GM12878 (cell line): Measurements from ENCODE around the gene GYPC. TPM values are rescaled to one million over a fixed set of nuclear protein-coding genes. Genes with fewer than 3 reads are reported as not detected.

Experiments
- ATAC-seq: fragments of 200-7000 bp; cut with Tn5 transposase; 3 replicates; pipeline ENCODE4 v1.9.1; 2020; ENCODE audit warnings: mild to moderate bottlenecking, moderate library complexity
- BruUV-seq: library from RNA; stranded (reverse); fragments of 400-500 nt; replicated peaks from 2 replicates; lab custom pipeline; 2021; lab: Mats Ljungman, UMichigan
- CTCF ChIA-PET: fragments of 300-600 bp; sonication (Branson Sonifier 250); formaldehyde crosslinking; extraction: SDS; loops from one replicate; lab custom pipeline; 2021; ENCODE audit warnings: inconsistent platforms; lab: Yijun Ruan, JAX
- POLR2A ChIA-PET: fragments of 350-600 bp; formaldehyde crosslinking; extraction: SDS; loops from one replicate; lab custom pipeline; 2021; ENCODE audit warnings: inconsistent platforms; lab: Charles Lee
- RAD21 ChIA-PET: fragments of 300-600 bp; sonication (Branson Sonifier 250); formaldehyde crosslinking; loops from one replicate; lab custom pipeline; 2023; ENCODE audit warnings: antibody characterized with exemption; ENCODE audit not compliant: unreplicated experiment; lab: Charles Lee
- SMC1A ChIA-PET: fragments of 300-600 bp; sonication (Branson Sonifier 250); formaldehyde crosslinking; loops from one replicate; lab custom pipeline; 2023; ENCODE audit not compliant: unreplicated experiment, uncharacterized antibody; lab: Charles Lee
- DNase-seq: peaks from one replicate; pipeline ENCODE4 v3.0.0-alpha.2; 2011; ENCODE audit warnings: low read depth, low spot score
- FAIRE-seq: peaks from 3 replicates; lab custom pipeline; 2011; peaks lifted over from hg19 to GRCh38; lab: Jason Lieb, UNC
- H2AFZ ChIP-seq: 2 replicates; pipeline ENCODE4 v1.6.0; 2011; ENCODE audit warnings: low read depth, low read length, control low read depth; ENCODE audit not compliant: control insufficient read depth
- H3K27ac ChIP-seq: 2 replicates; pipeline ENCODE4 v1.5.1; 2011; ENCODE audit warnings: control low read depth; ENCODE audit not compliant: control insufficient read depth, insufficient read depth
- H3K27me3 ChIP-seq, 2 experiments: replicated peaks in 1 of 2; 2 replicates each; pipeline versions ENCODE4 v1.6.0 to v1.6.1; 2011; ENCODE audit warnings: low read length in 1 of 2; ENCODE audit not compliant: control insufficient read depth in 2 of 2, insufficient read depth in 2 of 2
- H3K36me3 ChIP-seq, 2 experiments: 2 replicates each; pipeline ENCODE4 v1.5.1; 2011; ENCODE audit warnings: low read length in 1 of 2; ENCODE audit not compliant: control insufficient read depth in 2 of 2, insufficient read depth in 2 of 2
- H3K4me1 ChIP-seq: 2 replicates; pipeline ENCODE4 v1.6.1; 2011; ENCODE audit warnings: mild to moderate bottlenecking, low read length, moderate library complexity, mixed read lengths; ENCODE audit not compliant: control insufficient read depth, insufficient read depth
- H3K4me2 ChIP-seq: 2 replicates; pipeline ENCODE4 v1.6.0; 2011; ENCODE audit warnings: control low read depth; ENCODE audit not compliant: control insufficient read depth, insufficient read depth
- H3K4me3 ChIP-seq: fragments of 200-600 bp; sonication (generic); 2 replicates; pipeline ENCODE4 v1.5.1; 2016
- H3K79me2 ChIP-seq: 2 replicates; pipeline ENCODE4 v1.6.0; 2011; ENCODE audit warnings: low read length; ENCODE audit not compliant: control insufficient read depth, insufficient read depth
- H3K9ac ChIP-seq: 2 replicates; pipeline ENCODE4 v1.8.0; 2011; ENCODE audit warnings: low read length, control low read depth, mixed read lengths; ENCODE audit not compliant: control insufficient read depth, insufficient read depth
- H3K9me3 ChIP-seq: replicated peaks from 3 replicates; pipeline ENCODE4 v1.5.1; 2011; ENCODE audit warnings: mild to moderate bottlenecking, low read length; ENCODE audit not compliant: control insufficient read depth, insufficient read depth
- H4K20me1 ChIP-seq: 2 replicates; pipeline ENCODE4 v1.6.0; 2011; ENCODE audit not compliant: control insufficient read depth, insufficient read depth
- CREB1 ChIP-seq: IDR thresholded peaks from 2 replicates; pipeline ENCODE4 v1.6.1; 2012; ENCODE audit warnings: low read depth, mild to moderate bottlenecking, inconsistent platforms
- EZH2 ChIP-seq: IDR thresholded peaks from 2 replicates; pipeline ENCODE4 v1.6.1; 2012; ENCODE audit warnings: low read depth, mild to moderate bottlenecking, control low read depth, inconsistent platforms, low read length, borderline replicate concordance; ENCODE audit not compliant: control insufficient read depth
- HDGF ChIP-seq: fragments of 450-650 bp; IDR thresholded peaks from 2 replicates; pipeline ENCODE4 v1.6.1; 2016; ENCODE audit warnings: antibody characterized with exemption
- JUNB ChIP-seq: IDR thresholded peaks from 2 replicates; pipeline ENCODE4 v1.6.1; 2016; ENCODE audit warnings: antibody characterized with exemption, mild to moderate bottlenecking
- MAX ChIP-seq: IDR thresholded peaks from 2 replicates; pipeline ENCODE4 v1.6.1; 2012; ENCODE audit warnings: low read depth, low read length, improper control_type of control experiment
- MYB ChIP-seq: fragments of 150-350 bp; IDR thresholded peaks from 2 replicates; pipeline ENCODE4 v1.6.1; 2014; ENCODE audit warnings: mild to moderate bottlenecking, low read depth, low read length, borderline replicate concordance
- NFXL1 ChIP-seq: fragments of 450-650 bp; IDR thresholded peaks from 2 replicates; pipeline ENCODE4 v1.6.1; 2017; ENCODE audit warnings: antibody characterized with exemption, mild to moderate bottlenecking, borderline replicate concordance
- TCF7 ChIP-seq: IDR thresholded peaks from 2 replicates; pipeline ENCODE4 v1.6.1; 2014; ENCODE audit warnings: antibody characterized with exemption, borderline replicate concordance
- WGBS: methylation state at CpG from one replicate; pipeline ENCODE4 v1.1.6; 2016; ENCODE audit warnings: low lambda C conversion rate; ENCODE audit not compliant: insufficient replicate concordance, insufficient coverage; ENCODE audit errors: missing lambda C conversion rate; 5-methylcytosine and 5-hydroxymethylcytosine counted together
- in situ Hi-C: fragments of 300-500 bp; cut with MboI; formaldehyde crosslinking; loops from 9 replicates; pipeline ENCODE4 v1.14.3; 2018; ENCODE audit warnings: mixed read lengths
- intact Hi-C: fragments of 100-400 bp; cut with micrococcal nuclease; formaldehyde crosslinking; loops from one replicate; pipeline ENCODE4 v1.14.2; 2022; ENCODE audit not compliant: unreplicated experiment
- polyA plus RNA-seq, 11 experiments: library from polyadenylated mRNA; depleted of rRNA in 4 of 11; unstranded in 6 of 11; stranded (reverse) in 5 of 11; fragments of >200 nt; fragmentation: Nextera tagmentation in 4 of 11; fragmentation: Illumina TruSeq in 1 of 11; extraction: Ambion mirVana in 4 of 11; extraction: Trizol in 1 of 11; gene quantifications; 1 replicate in 1 of 11; 2 replicates in 10 of 11; pipeline versions ENCODE4 v1.2.1 to v1.2.3, GENCODE V29; 2011 to 2016; ENCODE audit warnings: inconsistent platforms in 2 of 11, missing spikeins in 2 of 11, low read depth in 1 of 11
- small RNA-seq: library from RNA; depleted of rRNA; stranded (forward); fragments of <200 nt; gene quantifications from one replicate; pipeline ENCODE3, GENCODE V24; 2014
- total RNA-seq, 4 experiments: library from RNA; depleted of rRNA in 3 of 4; stranded (reverse); fragments of >200 nt in 3 of 4; fragmentation: Illumina TruSeq in 1 of 4; extraction: Trizol in 1 of 4; gene quantifications; 2 replicates each; pipeline versions ENCODE4 v1.2.1 to v1.2.3, GENCODE V29; 2013 to 2021
- TF ChIP-seq, protein P1 (sequence below), 3 experiments: IDR thresholded peaks in 2 of 3; conservative IDR thresholded peaks in 1 of 3; 2 replicates each; pipeline ENCODE4 v1.5.1; 2011; ENCODE audit warnings: low read depth in 3 of 3, low read length in 3 of 3, mild to moderate bottlenecking in 3 of 3, control low read depth in 2 of 3, moderate library complexity in 2 of 3, inconsistent platforms in 1 of 3, mixed read lengths in 1 of 3; ENCODE audit not compliant: control insufficient read depth in 2 of 3, insufficient read depth in 1 of 3; ENCODE audit errors: extremely low read depth in 1 of 3
- TF ChIP-seq, protein P2 (sequence below): fragments of 450-650 bp; IDR thresholded peaks from 2 replicates; pipeline ENCODE4 v1.6.1; 2017; ENCODE audit warnings: low read depth, mild to moderate bottlenecking, moderate library complexity

The GYPC gene
- total and polyA plus RNA-seq, 10 of the 15 experiments (the other 5 are each of a cell fraction or from before 2014, with no cell fraction given): 26.2 to 150 (median 81.4) TPM

DNA sequence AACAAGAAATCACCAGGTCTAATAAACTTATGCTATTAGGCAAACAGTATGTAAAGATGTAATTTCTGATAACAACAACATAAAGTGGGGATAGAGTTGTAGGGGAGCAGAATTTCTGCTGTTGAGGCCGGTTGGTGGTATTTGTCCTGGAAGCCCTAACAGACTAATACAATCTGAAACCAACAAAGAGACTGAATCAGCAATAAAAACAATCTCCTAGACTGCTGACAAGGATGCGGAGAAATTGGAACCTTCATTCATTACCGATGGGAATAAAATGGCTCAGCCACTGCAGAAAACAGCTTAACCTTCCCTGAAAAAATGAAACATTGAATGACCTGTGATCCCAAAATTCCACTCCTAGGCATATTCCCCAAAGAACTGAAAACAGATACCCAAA is 88.7 kb downstream of the GYPC start:
- Histone ChIP-seq H3K4me1 (no peaks in the 10 kb centered on the region; the same call in 1 of the 2 replicates), H3K36me3 (no peaks in the 10 kb centered on the region), H3K4me3 (no peak overlapping the region), H3K27me3 (no peaks in the 10 kb centered on the region; a peak in 1 of 4 replicates), H3K79me2 (no peaks in the 10 kb centered on the region), H3K9ac (no peak overlapping the region)
- CTCF ChIA-PET: interaction anchor here (0.9 kb wide), 1 partner anchor 217 kb away, joined by 3 read pairs; no protein-coding TSS in a partner anchor
- FAIRE-seq: no peak
- TF ChIP-seq, protein P1, sequence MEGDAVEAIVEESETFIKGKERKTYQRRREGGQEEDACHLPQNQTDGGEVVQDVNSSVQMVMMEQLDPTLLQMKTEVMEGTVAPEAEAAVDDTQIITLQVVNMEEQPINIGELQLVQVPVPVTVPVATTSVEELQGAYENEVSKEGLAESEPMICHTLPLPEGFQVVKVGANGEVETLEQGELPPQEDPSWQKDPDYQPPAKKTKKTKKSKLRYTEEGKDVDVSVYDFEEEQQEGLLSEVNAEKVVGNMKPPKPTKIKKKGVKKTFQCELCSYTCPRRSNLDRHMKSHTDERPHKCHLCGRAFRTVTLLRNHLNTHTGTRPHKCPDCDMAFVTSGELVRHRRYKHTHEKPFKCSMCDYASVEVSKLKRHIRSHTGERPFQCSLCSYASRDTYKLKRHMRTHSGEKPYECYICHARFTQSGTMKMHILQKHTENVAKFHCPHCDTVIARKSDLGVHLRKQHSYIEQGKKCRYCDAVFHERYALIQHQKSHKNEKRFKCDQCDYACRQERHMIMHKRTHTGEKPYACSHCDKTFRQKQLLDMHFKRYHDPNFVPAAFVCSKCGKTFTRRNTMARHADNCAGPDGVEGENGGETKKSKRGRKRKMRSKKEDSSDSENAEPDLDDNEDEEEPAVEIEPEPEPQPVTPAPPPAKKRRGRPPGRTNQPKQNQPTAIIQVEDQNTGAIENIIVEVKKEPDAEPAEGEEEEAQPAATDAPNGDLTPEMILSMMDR (IDR thresholded peaks at IDR 0.05 in 2 of 3, conservative IDR thresholded peaks at IDR 0.05 in 1 of 3; ENCODE audit: control insufficient read depth in 2 of 3, extremely low read depth in 1 of 3, insufficient read depth in 1 of 3, low read depth in 3 of 3, low read length in 3 of 3): no peak
- TF ChIP-seq NFXL1 (no peak), EZH2 (no peak), MAX (no peak), MYB (no peak), CREB1 (no peak), TCF7 (no peak), JUNB (no peak), HDGF (no peak)
- TF ChIP-seq, protein P2, sequence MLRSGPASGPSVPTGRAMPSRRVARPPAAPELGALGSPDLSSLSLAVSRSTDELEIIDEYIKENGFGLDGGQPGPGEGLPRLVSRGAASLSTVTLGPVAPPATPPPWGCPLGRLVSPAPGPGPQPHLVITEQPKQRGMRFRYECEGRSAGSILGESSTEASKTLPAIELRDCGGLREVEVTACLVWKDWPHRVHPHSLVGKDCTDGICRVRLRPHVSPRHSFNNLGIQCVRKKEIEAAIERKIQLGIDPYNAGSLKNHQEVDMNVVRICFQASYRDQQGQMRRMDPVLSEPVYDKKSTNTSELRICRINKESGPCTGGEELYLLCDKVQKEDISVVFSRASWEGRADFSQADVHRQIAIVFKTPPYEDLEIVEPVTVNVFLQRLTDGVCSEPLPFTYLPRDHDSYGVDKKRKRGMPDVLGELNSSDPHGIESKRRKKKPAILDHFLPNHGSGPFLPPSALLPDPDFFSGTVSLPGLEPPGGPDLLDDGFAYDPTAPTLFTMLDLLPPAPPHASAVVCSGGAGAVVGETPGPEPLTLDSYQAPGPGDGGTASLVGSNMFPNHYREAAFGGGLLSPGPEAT: no peak
- TF ChIP-seq, all 136 proteins: peak for 0
- DNase-seq (no peak), ATAC-seq (no peak)
- H3K9me3 ChIP-seq: no peaks in the 10 kb centered on the region
- SMC1A ChIA-PET: no interaction called here
- no peak overlapping the region for H3K4me2 ChIP-seq
- intact Hi-C loops: no loop called here
- H2AFZ ChIP-seq: no peak overlapping the region
- in situ Hi-C loops: no loop called here
- POLR2A ChIA-PET: no interaction called here
- RAD21 ChIA-PET: interaction anchor here (1.4 kb wide), 1 partner anchor 217 kb away, joined by 3 read pairs; no protein-coding TSS in a partner anchor
- no peak overlapping the region for H3K27ac ChIP-seq
- no peaks in the 10 kb centered on the region for H4K20me1 ChIP-seq
- 91% methylated on average over 3 of the region's 3 CpGs for WGBS
- no TSS peak for BruUV-seq

Small RNA genes within 50 kb of the gene (small RNA-seq; reads per million reads assigned to genes)
- gene RNU6-675P: not detected

Other genes with a start within 250 kb of the GYPC start
- gene TEX51, start 242.7 kb downstream of the GYPC start, total RNA-seq (2014; rRNA removed): not detected in 2 replicates
- not detected in 2 replicates for gene TEX51, start 242.7 kb downstream of the GYPC start, total RNA-seq (2014; rRNA removed; fragmentation: Illumina TruSeq; extraction: Trizol)
- not detected in 2 replicates for gene TEX51, start 242.7 kb downstream of the GYPC start, total RNA-seq (2021)
- gene TEX51, start 242.7 kb downstream of the GYPC start, polyA plus RNA-seq (2011; rRNA removed): not detected in 2 replicates
- not detected in 2 replicates for gene TEX51, start 242.7 kb downstream of the GYPC start, polyA plus RNA-seq (2014; fragmentation: Illumina TruSeq; extraction: Trizol)
- gene TEX51, start 242.7 kb downstream of the GYPC start, polyA plus RNA-seq (2014; fragmentation: Nextera tagmentation; extraction: Ambion mirVana): not detected
- not detected in 2 replicates for gene TEX51, start 242.7 kb downstream of the GYPC start, polyA plus RNA-seq (2014; rRNA removed)
- not detected for gene TEX51, start 242.7 kb downstream of the GYPC start, polyA plus RNA-seq (2016; fragmentation: Nextera tagmentation; extraction: Ambion mirVana)